ENCODE results near the gene AFF3. TPM values are rescaled to one million over a fixed set of nuclear protein-coding genes. Genes with fewer than 3 reads are reported as not detected.

Gene AFF3
- total and polyA plus RNA-seq, 10 of the 15 experiments (the other 5 are each of a cell fraction or from before 2014, with no cell fraction given): 0.26 to 5.5 (median 3.0) TPM

DNA sequence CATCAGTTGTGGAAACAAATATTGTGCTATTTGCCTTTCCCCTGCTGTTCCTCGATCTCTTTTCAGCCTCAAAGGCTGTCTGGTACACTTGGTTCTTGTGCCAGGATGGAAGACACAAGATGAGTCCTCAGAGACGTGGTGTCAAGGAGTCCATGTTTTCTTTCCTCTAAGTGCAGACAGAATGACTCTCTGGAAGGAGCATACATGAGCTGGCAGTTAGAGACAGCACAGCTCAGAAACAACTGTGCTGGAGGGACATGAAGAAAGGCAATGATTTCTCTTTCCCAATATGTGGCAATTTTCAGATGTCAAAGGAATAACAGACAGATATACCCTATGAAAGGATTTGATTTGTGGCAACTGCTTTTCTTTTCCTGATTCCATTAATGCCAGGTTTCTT, 162.2 kb downstream of the AFF3 start:
- no peaks in the 10 kb centered on the region for H3K27me3 ChIP-seq (replicated peaks in 1 of 2; ENCODE audit: control insufficient read depth in 2 of 2, insufficient read depth in 2 of 2, low read length in 1 of 2)
- 11% methylated on average over 2 of the region's 2 CpGs for WGBS (ENCODE audit: insufficient coverage, insufficient replicate concordance, low lambda C conversion rate, missing lambda C conversion rate)
- H3K9me3 ChIP-seq (replicated peaks; ENCODE audit: control insufficient read depth, insufficient read depth, low read length): no peaks in the 10 kb centered on the region
- no peaks in the 10 kb centered on the region for H3K79me2 ChIP-seq (ENCODE audit: control insufficient read depth, insufficient read depth, low read length)
- H3K27ac ChIP-seq (ENCODE audit: control insufficient read depth, insufficient read depth): no peak overlapping the region
- H2AFZ ChIP-seq (ENCODE audit: control insufficient read depth, low read depth, low read length): no peak overlapping the region
- POLR2A ChIA-PET: no interaction called here
- DNase-seq (ENCODE audit: low read depth, low spot score) (no peak), ATAC-seq (no peak), FAIRE-seq (no peak)
- no peaks in the 10 kb centered on the region for H4K20me1 ChIP-seq (ENCODE audit: control insufficient read depth, insufficient read depth)
- RAD21 ChIA-PET (ENCODE audit: unreplicated experiment): no interaction called here
- no peak overlapping the region for H3K4me3 ChIP-seq
- SMC1A ChIA-PET (ENCODE audit: uncharacterized antibody, unreplicated experiment): no interaction called here
- no TSS peak for BruUV-seq (replicated peaks)
- TF ChIP-seq ZNF622 (IDR thresholded peaks at IDR 0.05): no peak
- TF ChIP-seq, protein P1, sequence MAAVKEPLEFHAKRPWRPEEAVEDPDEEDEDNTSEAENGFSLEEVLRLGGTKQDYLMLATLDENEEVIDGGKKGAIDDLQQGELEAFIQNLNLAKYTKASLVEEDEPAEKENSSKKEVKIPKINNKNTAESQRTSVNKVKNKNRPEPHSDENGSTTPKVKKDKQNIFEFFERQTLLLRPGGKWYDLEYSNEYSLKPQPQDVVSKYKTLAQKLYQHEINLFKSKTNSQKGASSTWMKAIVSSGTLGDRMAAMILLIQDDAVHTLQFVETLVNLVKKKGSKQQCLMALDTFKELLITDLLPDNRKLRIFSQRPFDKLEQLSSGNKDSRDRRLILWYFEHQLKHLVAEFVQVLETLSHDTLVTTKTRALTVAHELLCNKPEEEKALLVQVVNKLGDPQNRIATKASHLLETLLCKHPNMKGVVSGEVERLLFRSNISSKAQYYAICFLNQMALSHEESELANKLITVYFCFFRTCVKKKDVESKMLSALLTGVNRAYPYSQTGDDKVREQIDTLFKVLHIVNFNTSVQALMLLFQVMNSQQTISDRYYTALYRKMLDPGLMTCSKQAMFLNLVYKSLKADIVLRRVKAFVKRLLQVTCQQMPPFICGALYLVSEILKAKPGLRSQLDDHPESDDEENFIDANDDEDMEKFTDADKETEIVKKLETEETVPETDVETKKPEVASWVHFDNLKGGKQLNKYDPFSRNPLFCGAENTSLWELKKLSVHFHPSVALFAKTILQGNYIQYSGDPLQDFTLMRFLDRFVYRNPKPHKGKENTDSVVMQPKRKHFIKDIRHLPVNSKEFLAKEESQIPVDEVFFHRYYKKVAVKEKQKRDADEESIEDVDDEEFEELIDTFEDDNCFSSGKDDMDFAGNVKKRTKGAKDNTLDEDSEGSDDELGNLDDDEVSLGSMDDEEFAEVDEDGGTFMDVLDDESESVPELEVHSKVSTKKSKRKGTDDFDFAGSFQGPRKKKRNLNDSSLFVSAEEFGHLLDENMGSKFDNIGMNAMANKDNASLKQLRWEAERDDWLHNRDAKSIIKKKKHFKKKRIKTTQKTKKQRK (IDR thresholded peaks at IDR 0.05; ENCODE audit: low read depth, low read length): no peak
- no peak for TF ChIP-seq SUZ12 (IDR thresholded peaks at IDR 0.05; ENCODE audit: unreplicated experiment)
- TF ChIP-seq CHD1 (IDR thresholded peaks at IDR 0.05; ENCODE audit: low read depth, low read length): no peak
- TF ChIP-seq FOS (IDR thresholded peaks at IDR 0.05; ENCODE audit: borderline replicate concordance, extremely low read depth, insufficient read length): no peak
- TF ChIP-seq RBBP5 (conservative IDR thresholded peaks at IDR 0.05): no peak
- no peak for TF ChIP-seq TBL1XR1 (IDR thresholded peaks at IDR 0.05; ENCODE audit: low read depth, low read length)
- no peak for TF ChIP-seq ETV6 (conservative IDR thresholded peaks at IDR 0.05 in 1 of 2, IDR thresholded peaks at IDR 0.05 in 1 of 2; ENCODE audit: borderline replicate concordance in 1 of 2, low read depth in 1 of 2)
- TF ChIP-seq ZNF384 (IDR thresholded peaks at IDR 0.05; ENCODE audit: borderline replicate concordance, low read depth, low read length): no peak
- no peak for TF ChIP-seq BRCA1 (IDR thresholded peaks at IDR 0.05; ENCODE audit: low read depth, low read length)
- no peak for TF ChIP-seq BCL11A (IDR thresholded peaks at IDR 0.05; ENCODE audit: low read depth, low read length)
- TF ChIP-seq EZH2 (IDR thresholded peaks at IDR 0.05; ENCODE audit: borderline replicate concordance, control insufficient read depth, low read depth, low read length): no peak
- no peak for TF ChIP-seq YY1 (IDR thresholded peaks at IDR 0.05; ENCODE audit: low read depth, low read length)
- no peak for TF ChIP-seq MYB (IDR thresholded peaks at IDR 0.05; ENCODE audit: borderline replicate concordance, low read depth, low read length)
- no peak for TF ChIP-seq MYC (IDR thresholded peaks at IDR 0.05; ENCODE audit: insufficient read depth, insufficient read length, insufficient replicate concordance, low read length, severe bottlenecking)
- no peak for TF ChIP-seq TCF3 (IDR thresholded peaks at IDR 0.05; ENCODE audit: borderline replicate concordance, insufficient read depth, low read depth, low read length)
- TF ChIP-seq RAD21 (IDR thresholded peaks at IDR 0.05; ENCODE audit: insufficient read depth, low read depth, low read length): no peak
- no peak for TF ChIP-seq SIN3A (IDR thresholded peaks at IDR 0.05; ENCODE audit: low read depth, low read length)
- no peaks in the 10 kb centered on the region for H3K36me3 ChIP-seq (ENCODE audit: control insufficient read depth in 2 of 2, insufficient read depth in 2 of 2, low read length in 1 of 2)
- no peak overlapping the region for H3K9ac ChIP-seq (ENCODE audit: control insufficient read depth, insufficient read depth, low read length)
- H3K4me2 ChIP-seq (ENCODE audit: control insufficient read depth, insufficient read depth): no peak overlapping the region
- intact Hi-C loops (cut with micrococcal nuclease; ENCODE audit: unreplicated experiment): no loop called here
- in situ Hi-C loops (cut with MboI): no loop called here
- CTCF ChIA-PET: no interaction called here
- H3K4me1 ChIP-seq (ENCODE audit: control insufficient read depth, insufficient read depth, low read length): no peaks in the 10 kb centered on the region

Measured in GM12878 (cell line).